Thymus (tissue), 11 donors: ENCODE results near the gene APP. TPM values are rescaled to one million over a fixed set of nuclear protein-coding genes. Genes with fewer than 3 reads are reported as not detected.
"Not testable (repeated sequence)": the region's sequence is repeated elsewhere in the genome, so short reads cannot be mapped to it uniquely, and the experiment has no call there.

Experiments
- DNase-seq, 9 donors: peaks; one replicate each; pipeline ENCODE4 v3.0.0-alpha.2; 2013; ENCODE audit warnings: low spot score in 9 of 9, low read depth in 6 of 9, missing footprints in 1 of 9
- H3K27ac ChIP-seq, 2 donors: one replicate each; pipeline ENCODE4 v1.5.1; 2013; ENCODE audit warnings: control low read depth in 1 of 2, low read depth in 1 of 2, low read length in 1 of 2, mild to moderate bottlenecking in 1 of 2, moderate library complexity in 1 of 2
- H3K27me3 ChIP-seq, 2 donors: one replicate each; pipeline ENCODE4 v1.5.1; 2013; ENCODE audit warnings: low read length in 1 of 2; ENCODE audit not compliant: control insufficient read depth in 2 of 2, insufficient read depth in 1 of 2
- H3K36me3 ChIP-seq, 2 donors: one replicate each; pipeline ENCODE4 v1.5.1; 2013; ENCODE audit warnings: low read length in 1 of 2, mild to moderate bottlenecking in 1 of 2, moderate library complexity in 1 of 2; ENCODE audit not compliant: control insufficient read depth in 2 of 2, insufficient read depth in 2 of 2
- H3K4me1 ChIP-seq, 2 donors: one replicate each; pipeline ENCODE4 v1.5.1; 2013; ENCODE audit warnings: low read length in 2 of 2; ENCODE audit not compliant: control insufficient read depth in 2 of 2, insufficient read depth in 2 of 2
- H3K4me3 ChIP-seq, 2 donors: one replicate each; pipeline ENCODE4 v1.5.1; 2013; ENCODE audit warnings: low read length in 2 of 2, control low read depth in 1 of 2, mild to moderate bottlenecking in 1 of 2
- H3K9me3 ChIP-seq, 2 donors: one replicate each; pipeline ENCODE4 v1.5.1; 2013; ENCODE audit warnings: low read length in 1 of 2, mild to moderate bottlenecking in 1 of 2; ENCODE audit not compliant: control insufficient read depth in 2 of 2, insufficient read depth in 1 of 2
- WGBS: extraction: QIAGEN DNeasy Blood & Tissue Kit; methylation state at CpG from one replicate; pipeline ENCODE4 v1.1.7; 2013; 5-methylcytosine and 5-hydroxymethylcytosine counted together
- polyA plus RNA-seq: library from polyadenylated mRNA; stranded (reverse); fragments of 200-250 nt; gene quantifications from one replicate; pipeline ENCODE4 v1.2.3, GENCODE V29; 2013
- total RNA-seq: library from RNA; stranded (reverse); fragments of 120-200 nt; gene quantifications from one replicate; pipeline ENCODE4 v1.2.4, GENCODE V29; 2013
- donor health status: healthy.

Gene APP
- total and polyA plus RNA-seq, 2 donors, result 110 to 152 TPM

DNA sequence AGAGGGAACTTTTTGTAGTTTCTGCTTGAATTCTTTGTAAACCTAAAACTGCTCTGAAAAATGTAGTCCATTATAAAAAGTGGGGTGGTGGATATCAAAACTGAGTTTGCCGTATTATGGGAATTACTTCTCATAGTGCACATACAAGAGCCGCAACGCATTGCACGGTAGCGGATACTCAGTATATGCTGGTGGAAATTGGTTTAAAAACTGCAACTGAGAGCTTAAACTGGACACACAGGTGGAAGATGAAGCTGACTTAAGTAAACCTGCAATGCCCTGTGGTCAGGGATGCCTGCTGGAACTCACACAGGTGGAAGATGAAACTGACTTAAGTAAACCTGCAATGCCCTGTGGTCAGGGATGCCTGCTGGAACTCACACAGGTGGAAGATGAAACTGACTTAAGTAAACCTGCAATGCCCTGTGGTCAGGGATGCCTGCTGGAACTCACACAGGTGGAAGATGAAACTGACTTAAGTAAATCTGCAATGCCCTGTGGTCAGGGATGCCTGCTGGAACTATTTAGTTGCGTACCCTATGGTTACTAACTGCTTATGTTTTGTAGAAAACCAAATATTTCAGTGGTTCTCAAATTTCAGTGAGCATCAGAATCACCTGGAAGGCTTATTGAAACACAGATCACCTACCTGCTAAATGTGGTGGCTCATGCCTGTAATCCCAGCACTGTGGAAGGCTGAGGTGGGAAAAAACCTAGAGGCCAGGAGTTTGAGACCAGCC is 147.8 kb downstream of the APP start:
- H3K36me3 ChIP-seq, H3K4me3 ChIP-seq, DNase-seq, H3K4me1 ChIP-seq, H3K27ac ChIP-seq, H3K9me3 ChIP-seq, H3K27me3 ChIP-seq: not testable (repeated sequence)
- WGBS, result 99% methylated on average over 6 of the region's 6 CpGs

- no peak overlapping the region for H3K27ac ChIP-seq
- DNase-seq, result no peak
- no peaks in the 10 kb centered on the region for H3K4me1 ChIP-seq
- 97% methylated on average over 1 of the region's 1 CpG for WGBS
- H3K27me3 ChIP-seq, result no peaks in the 10 kb centered on the region
- no peak overlapping the region for H3K4me3 ChIP-seq
- H3K9me3 ChIP-seq, result no peaks in the 10 kb centered on the region
- peaks cover 6 to 8% of the 10 kb centered on the region in 2 donors for H3K36me3 ChIP-seq
Observed at GRCh38 chr21:26020510-26020909, 150.1 kb downstream of the APP start.

DNA sequence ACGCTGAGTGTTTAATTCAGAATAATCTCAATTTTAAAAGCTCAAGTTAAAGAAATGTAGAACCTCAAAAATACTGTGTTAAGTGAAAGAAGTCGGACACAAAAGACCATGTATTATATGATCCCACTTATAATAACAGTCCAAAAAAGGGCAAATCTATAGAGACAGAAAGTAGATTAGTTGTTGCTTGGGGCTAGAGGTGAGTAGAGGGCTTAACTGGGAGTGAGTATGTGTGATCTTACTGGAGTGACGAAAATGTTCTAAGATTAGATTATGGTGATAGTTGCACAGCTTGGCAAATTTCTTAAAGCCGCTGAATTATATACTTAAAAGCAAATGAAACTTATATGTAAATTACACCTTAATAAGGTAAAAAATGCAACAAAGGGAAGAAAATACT is 150.5 kb downstream of the APP start:
- H3K27ac ChIP-seq, result no peak overlapping the region
- no peaks in the 10 kb centered on the region for H3K9me3 ChIP-seq
- peaks cover 6 to 8% of the 10 kb centered on the region in 2 donors for H3K36me3 ChIP-seq
- 98% methylated on average over 4 of the region's 4 CpGs for WGBS
- no peaks in the 10 kb centered on the region for H3K27me3 ChIP-seq
- no peak for DNase-seq
- H3K4me3 ChIP-seq, result no peak overlapping the region
- no peaks in the 10 kb centered on the region for H3K4me1 ChIP-seq

DNA sequence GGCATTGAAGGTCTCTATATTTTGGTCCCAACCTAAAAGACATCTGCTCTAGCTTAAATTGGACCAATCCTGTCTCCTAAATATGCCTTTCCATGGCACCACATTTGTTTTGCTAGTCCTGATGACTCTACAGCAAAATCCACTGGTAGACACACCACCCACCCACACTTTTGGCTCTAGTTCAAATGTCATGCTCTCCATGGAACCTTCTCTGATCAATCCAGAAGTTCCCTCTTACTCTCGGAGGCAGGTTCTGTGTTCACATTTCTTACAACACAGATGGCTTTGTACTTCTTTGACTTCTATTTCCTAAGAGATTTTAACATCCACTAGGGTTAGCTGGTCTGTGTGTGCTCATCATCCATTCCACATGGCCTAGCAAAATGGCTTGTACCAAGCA is 151.3 kb downstream of the APP start:
- H3K4me3 ChIP-seq, result no peak overlapping the region
- DNase-seq, result no peak
- H3K27me3 ChIP-seq, result no peaks in the 10 kb centered on the region
- WGBS, result 100% methylated on average over 1 of the region's 1 CpG
- peaks cover 4 to 8% of the 10 kb centered on the region in 2 donors for H3K36me3 ChIP-seq
- no peaks in the 10 kb centered on the region for H3K4me1 ChIP-seq
- H3K9me3 ChIP-seq, result no peaks in the 10 kb centered on the region
- no peak overlapping the region for H3K27ac ChIP-seq

GRCh38 chr21:26013970-26014369 is 156.6 kb downstream of the APP start:
- Histone ChIP-seq H3K27me3 (no peaks in the 10 kb centered on the region), H3K27ac (no peak overlapping the region), H3K9me3 (no peaks in the 10 kb centered on the region), H3K4me1 (no peaks in the 10 kb centered on the region), H3K4me3 (no peak overlapping the region), H3K36me3 (peaks cover 0 to under 1% of the 10 kb centered on the region in 2 donors)
- WGBS, result 86% methylated on average over 4 of the region's 4 CpGs
- no peak for DNase-seq

- not testable (repeated sequence) for H3K4me3 ChIP-seq, H3K27me3 ChIP-seq, H3K36me3 ChIP-seq, H3K27ac ChIP-seq, H3K4me1 ChIP-seq, H3K9me3 ChIP-seq, DNase-seq
- 97% methylated on average over 4 of the region's 4 CpGs for WGBS
Observed at GRCh38 chr21:26012482-26012881, 158.1 kb downstream of the APP start.

DNA sequence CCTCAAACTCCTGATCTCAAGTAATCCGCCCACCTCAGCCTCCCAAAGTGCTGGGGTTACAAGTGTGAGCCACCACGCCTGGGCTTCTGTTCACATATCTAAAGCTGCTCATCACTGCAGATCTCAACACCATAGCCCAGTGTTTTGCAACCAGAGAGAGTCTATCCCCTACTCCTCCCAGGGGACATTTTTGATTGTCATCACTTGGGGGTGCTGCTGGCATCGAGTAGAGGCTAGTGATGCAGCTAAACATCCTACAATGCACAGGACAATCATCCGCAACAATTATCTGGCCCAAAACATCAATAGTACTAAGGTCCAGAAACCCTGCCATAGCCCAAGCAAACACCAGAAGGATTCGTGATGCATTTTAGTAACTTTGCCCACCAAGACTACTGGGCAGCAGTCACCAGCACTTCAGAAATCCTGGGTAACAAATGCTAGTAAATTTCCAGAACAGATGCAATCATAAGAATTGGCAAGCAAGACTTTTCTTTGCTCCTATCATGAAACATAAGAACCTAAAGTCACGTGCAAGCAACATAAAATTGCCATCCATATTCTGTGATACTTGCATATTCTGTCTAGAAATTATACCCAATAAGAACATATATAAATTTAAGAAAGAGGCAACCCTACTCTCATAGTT is 159.2 kb downstream of the APP start:
- Histone ChIP-seq H3K27me3 (no peaks in the 10 kb centered on the region), H3K4me1 (no peaks in the 10 kb centered on the region), H3K4me3 (no peak overlapping the region), H3K27ac (no peak overlapping the region), H3K9me3 (no peaks in the 10 kb centered on the region), H3K36me3 (no peaks in the 10 kb centered on the region)
- no peak for DNase-seq
- 97% methylated on average over 6 of the region's 6 CpGs for WGBS

GRCh38 chr21:26007951-26008498 is 162.5 kb downstream of the APP start:
- Histone ChIP-seq H3K9me3 (no peaks in the 10 kb centered on the region), H3K4me1 (no peaks in the 10 kb centered on the region), H3K36me3 (no peaks in the 10 kb centered on the region), H3K4me3 (no peak overlapping the region), H3K27ac (no peak overlapping the region), H3K27me3 (no peaks in the 10 kb centered on the region)
- WGBS, result 96% methylated on average over 8 of the region's 8 CpGs
- DNase-seq, result no peak

GRCh38 chr21:26005464-26005863 is 165.1 kb downstream of the APP start:
- H3K27me3 ChIP-seq, result no peaks in the 10 kb centered on the region
- no peaks in the 10 kb centered on the region for H3K4me1 ChIP-seq
- H3K27ac ChIP-seq, result no peak overlapping the region
- no peak for DNase-seq
- 99% methylated on average over 1 of the region's 1 CpG for WGBS
- H3K4me3 ChIP-seq, result no peak overlapping the region
- H3K9me3 ChIP-seq, result no peaks in the 10 kb centered on the region
- no peaks in the 10 kb centered on the region for H3K36me3 ChIP-seq
